ENCODE results near the gene OR56B4.

OR56B4 gene

GRCh38 chr11:6156628-6157359 lies 49.3 kb downstream of the OR56B4 start:
- DNase-seq: no peak

Data from activated CD4-positive, alpha-beta T cell treated with anti-CD3 and anti-CD28 coated beads for 1 hour (primary cell).